Colonic mucosa (tissue), 4 donors: ENCODE data around the gene C17orf50. TPM values are rescaled to one million over a fixed set of nuclear protein-coding genes. Genes with fewer than 3 reads are reported as not detected.

ENCODE experiments used
- DNase-seq: peaks from one replicate; pipeline ENCODE4 v3.0.0-alpha.2; 2020
- H3K27ac ChIP-seq: fragments of 200-600 bp; one replicate; pipeline ENCODE4 v1.8.0; 2021
- H3K27me3 ChIP-seq: fragments of 200-600 bp; one replicate; pipeline ENCODE4 v1.8.0; 2021
- H3K36me3 ChIP-seq: fragments of 200-600 bp; one replicate; pipeline ENCODE4 v1.8.0; 2021
- H3K4me1 ChIP-seq: fragments of 200-600 bp; one replicate; pipeline ENCODE4 v1.8.0; 2021; ENCODE audit warnings: mild to moderate bottlenecking
- H3K4me3 ChIP-seq: fragments of 200-600 bp; one replicate; pipeline ENCODE4 v1.8.0; 2021
- H3K9ac ChIP-seq, 2 donors: one replicate each; pipeline ENCODE4 v1.7.0; 2013; ENCODE audit warnings: control low read depth in 2 of 2, low read depth in 2 of 2, low read length in 2 of 2
- H3K9me3 ChIP-seq: fragments of 200-600 bp; one replicate; pipeline ENCODE4 v1.8.0; 2021
- intact Hi-C: fragments of 100-400 bp; cut with DNase I; formaldehyde crosslinking; loops from one replicate; pipeline ENCODE4 v1.14.1; 2022
- total RNA-seq, 2 donors: library from RNA; stranded (reverse); fragmentation: NEBNext Ultra II Directional in 1 of 2; extraction: Animal tissue kit (Norgen Biotek cat#: 25700) in 1 of 2; gene quantifications; one replicate each; pipeline ENCODE4 v1.2.1, GENCODE V29; 2021
- TF ChIP-seq, protein P1 (sequence below): fragments of 200-600 bp; IDR thresholded peaks from one replicate; pipeline ENCODE4 v1.8.0; 2022; ENCODE audit warnings: antibody characterized with exemption, mild to moderate bottlenecking
- donor health status: healthy.
- donor health status: DM: no; HTN: no; CAD: no.
- donor health status: DM: no; HTN: no; CAD: no.

The C17orf50 gene
- total RNA-seq, 2 donors from 2014 or later: not detected

DNA sequence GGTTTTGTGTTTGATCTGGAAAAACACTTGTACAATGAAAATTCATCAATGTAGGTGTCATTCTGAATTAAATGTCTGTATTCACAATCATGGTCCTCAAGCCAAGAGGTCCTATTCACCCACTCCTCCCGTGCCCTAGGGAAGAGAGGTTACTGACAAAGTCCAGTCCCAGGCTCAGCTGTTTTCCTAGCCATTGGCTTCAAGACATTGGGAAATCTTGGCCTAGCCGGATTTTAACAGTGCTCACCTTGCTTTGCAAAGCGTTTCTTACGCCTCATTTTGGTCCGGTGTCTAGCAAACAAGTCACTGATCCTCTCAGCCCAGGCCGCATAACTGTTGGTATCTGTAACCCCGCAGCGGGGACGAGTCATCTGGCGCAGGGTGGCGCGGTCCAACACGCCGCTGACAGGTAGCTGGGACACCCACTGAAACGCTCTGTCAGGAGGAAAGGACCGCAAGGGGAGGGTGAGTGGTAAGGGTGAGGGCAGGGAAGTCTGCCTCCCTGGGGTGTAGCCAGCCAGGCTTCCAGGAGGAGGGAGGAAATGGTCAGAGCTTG lies 18.0 kb downstream of the C17orf50 start:
- H3K4me1 ChIP-seq: peaks cover 5% of the 10 kb centered on the region
- TF ChIP-seq, protein P1, sequence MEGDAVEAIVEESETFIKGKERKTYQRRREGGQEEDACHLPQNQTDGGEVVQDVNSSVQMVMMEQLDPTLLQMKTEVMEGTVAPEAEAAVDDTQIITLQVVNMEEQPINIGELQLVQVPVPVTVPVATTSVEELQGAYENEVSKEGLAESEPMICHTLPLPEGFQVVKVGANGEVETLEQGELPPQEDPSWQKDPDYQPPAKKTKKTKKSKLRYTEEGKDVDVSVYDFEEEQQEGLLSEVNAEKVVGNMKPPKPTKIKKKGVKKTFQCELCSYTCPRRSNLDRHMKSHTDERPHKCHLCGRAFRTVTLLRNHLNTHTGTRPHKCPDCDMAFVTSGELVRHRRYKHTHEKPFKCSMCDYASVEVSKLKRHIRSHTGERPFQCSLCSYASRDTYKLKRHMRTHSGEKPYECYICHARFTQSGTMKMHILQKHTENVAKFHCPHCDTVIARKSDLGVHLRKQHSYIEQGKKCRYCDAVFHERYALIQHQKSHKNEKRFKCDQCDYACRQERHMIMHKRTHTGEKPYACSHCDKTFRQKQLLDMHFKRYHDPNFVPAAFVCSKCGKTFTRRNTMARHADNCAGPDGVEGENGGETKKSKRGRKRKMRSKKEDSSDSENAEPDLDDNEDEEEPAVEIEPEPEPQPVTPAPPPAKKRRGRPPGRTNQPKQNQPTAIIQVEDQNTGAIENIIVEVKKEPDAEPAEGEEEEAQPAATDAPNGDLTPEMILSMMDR: no peak
- no peak overlapping the region for H3K4me3 ChIP-seq
- no peak overlapping the region for H3K9ac ChIP-seq
- intact Hi-C loops: no loop called here
- no peaks in the 10 kb centered on the region for H3K9me3 ChIP-seq
- H3K36me3 ChIP-seq: no peaks in the 10 kb centered on the region
- no peaks in the 10 kb centered on the region for H3K27me3 ChIP-seq
- DNase-seq: no peak
- H3K27ac ChIP-seq: no peak overlapping the region

DNA sequence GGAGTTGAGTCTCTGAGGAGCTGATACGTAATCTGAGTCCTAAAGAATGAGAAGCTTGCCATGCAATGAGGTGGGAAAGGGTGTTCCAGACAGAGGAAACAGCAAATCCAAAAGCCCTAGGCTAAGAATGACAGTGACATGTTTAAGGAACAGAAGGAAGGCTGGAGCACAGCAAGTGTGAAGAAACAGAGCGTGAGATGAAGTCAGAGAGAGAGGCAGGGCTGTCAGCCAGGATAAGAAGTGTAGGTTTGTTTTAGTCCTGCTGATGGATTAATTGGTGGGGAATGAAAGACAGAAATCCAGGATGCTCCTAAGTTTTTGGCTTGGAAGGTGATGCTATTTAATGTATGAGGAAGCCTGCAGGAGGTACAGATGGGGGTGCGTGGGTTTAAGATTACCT lies 20.3 kb downstream of the C17orf50 start:
- Histone ChIP-seq H3K9me3 (no peaks in the 10 kb centered on the region), H3K4me3 (no peak overlapping the region), H3K4me1 (peaks cover 9% of the 10 kb centered on the region), H3K9ac (no peak overlapping the region), H3K36me3 (no peaks in the 10 kb centered on the region), H3K27me3 (no peaks in the 10 kb centered on the region), H3K27ac (no peak overlapping the region)
- intact Hi-C loops: no loop called here
- TF ChIP-seq, protein P1: no peak
- no peak for DNase-seq

DNA sequence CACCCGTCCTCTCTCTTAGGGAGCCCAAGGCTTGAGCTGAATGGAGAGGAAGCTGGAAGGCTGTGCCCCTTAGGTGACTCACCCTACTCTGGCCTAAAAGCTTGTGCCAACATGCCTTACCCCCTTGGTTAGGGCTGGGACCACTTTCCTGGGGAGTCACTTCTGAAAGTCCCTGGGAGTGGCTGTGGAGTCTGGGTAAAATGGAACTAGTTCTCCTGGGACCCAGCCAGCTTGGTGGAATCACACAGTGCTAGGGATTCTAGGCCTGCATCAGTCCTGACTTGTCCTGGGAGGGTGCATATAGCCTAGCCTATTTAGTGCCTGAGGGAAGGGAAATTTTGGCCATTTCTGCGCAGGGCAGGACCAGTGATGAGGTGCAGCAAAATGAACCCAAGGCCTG lies 24.2 kb downstream of the C17orf50 start:
- Histone ChIP-seq H3K4me1 (peaks cover 21% of the 10 kb centered on the region), H3K27ac (peak overlapping the region; percentile 71), H3K4me3 (no peak overlapping the region), H3K27me3 (no peaks in the 10 kb centered on the region), H3K9me3 (no peaks in the 10 kb centered on the region), H3K9ac (peak overlapping the region in 1 of 2 donors; percentile 73), H3K36me3 (no peaks in the 10 kb centered on the region)
- no peak for DNase-seq
- intact Hi-C loops: no loop called here
- TF ChIP-seq, protein P1: no peak

DNA sequence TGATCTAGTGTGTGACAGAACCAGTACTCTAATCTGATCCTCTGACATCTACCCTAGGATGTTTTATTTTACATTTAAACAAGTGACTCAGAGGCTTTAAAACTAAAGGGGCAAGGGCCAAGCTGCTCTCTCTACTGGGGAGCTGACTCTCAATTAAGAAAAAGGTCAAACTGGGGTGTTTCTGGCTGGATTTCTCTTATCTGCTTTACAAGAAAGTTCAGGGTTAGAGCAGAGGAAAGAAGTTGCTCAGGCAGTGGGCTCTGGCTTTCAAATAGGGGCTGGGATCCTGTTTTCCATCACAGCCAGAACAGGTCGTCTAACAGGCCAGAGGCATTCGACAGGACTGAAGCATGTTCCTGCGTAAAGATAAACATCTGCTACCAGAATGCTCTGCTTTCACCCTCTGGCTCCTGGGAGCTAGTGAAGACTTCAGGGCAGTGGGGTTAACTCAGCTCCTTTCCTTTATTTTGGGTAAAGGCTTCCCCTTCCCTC lies 26.3 kb downstream of the C17orf50 start:
- DNase-seq: no peak
- H3K27ac ChIP-seq: peak overlapping the region; percentile 75

DNA sequence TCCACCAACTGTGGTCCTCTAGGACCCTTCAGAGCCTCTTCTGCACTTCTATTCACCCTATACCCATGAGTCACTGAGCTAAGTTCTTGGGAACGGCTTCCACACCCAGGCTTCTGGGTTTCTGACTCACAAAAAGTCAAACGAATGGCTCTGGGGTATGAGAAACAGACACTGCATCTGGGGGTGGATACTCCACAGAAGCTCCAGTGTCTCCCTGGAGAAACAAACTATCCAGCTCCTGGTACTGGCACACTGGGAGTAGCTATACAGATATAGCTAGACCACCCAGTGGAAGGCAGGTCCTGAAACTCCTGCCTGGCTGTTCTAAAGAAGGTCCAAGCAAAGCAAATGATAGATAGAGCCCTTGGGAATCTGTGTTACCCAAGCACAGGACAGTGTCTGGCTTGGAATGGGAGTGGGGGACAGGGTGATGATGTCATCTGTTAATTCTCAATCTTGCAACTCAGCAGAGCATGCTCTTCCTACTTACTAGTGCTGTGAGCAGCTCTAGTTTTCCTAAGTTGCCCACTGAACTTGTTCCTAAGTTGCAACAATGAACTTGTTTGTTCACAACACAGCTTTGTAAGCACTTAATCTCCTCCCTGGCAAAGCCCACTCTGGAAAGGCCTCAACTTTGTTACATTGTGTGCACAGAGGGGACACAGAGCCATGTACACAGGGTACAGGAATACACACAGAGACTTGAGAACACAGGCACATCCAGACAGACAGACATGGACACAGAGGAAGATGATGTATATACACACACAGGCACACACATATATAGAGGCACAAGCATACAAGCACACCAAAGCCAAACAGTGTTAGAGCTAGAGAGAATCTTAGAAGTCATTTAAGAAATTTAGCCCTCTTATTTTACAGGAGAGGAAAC lies 28.0 kb downstream of the C17orf50 start:
- no peak for DNase-seq
- H3K4me3 ChIP-seq: no peak overlapping the region
- H3K9ac ChIP-seq: no peak overlapping the region
- TF ChIP-seq, protein P1: no peak
- no peaks in the 10 kb centered on the region for H3K9me3 ChIP-seq
- intact Hi-C loops: no loop called here
- H3K4me1 ChIP-seq: peaks cover 17% of the 10 kb centered on the region
- no peaks in the 10 kb centered on the region for H3K36me3 ChIP-seq
- no peaks in the 10 kb centered on the region for H3K27me3 ChIP-seq
- peak overlapping the region; percentile 75 for H3K27ac ChIP-seq

More for the DNA sequence above, 26.3 kb downstream of the C17orf50 start:
- Histone ChIP-seq H3K9ac (no peak overlapping the region), H3K4me3 (no peak overlapping the region), H3K36me3 (no peaks in the 10 kb centered on the region), H3K4me1 (peaks cover 21% of the 10 kb centered on the region), H3K9me3 (no peaks in the 10 kb centered on the region), H3K27me3 (no peaks in the 10 kb centered on the region)
- intact Hi-C loops: no loop called here
- TF ChIP-seq, protein P1: no peak
